HepG2 (cell line): ENCODE measurements around the gene EDC3. TPM values are rescaled to one million over a fixed set of nuclear protein-coding genes. Genes with fewer than 3 reads are reported as not detected.
A peak's percentile ranks its signal among the peaks of the same experiment; 100 is the strongest.

Experiments
- AFF4 ChIP-seq: sonication (generic); formaldehyde crosslinking; IDR thresholded peaks from 2 replicates; pipeline ENCODE4 v1.4.0; 2020; ENCODE audit warnings: missing genetic modification reagents
- DZIP1 ChIP-seq: sonication (generic); formaldehyde crosslinking; IDR thresholded peaks from 2 replicates; pipeline ENCODE4 v1.5.0; 2020; ENCODE audit warnings: mild to moderate bottlenecking, missing genetic modification reagents
- HMGXB4 ChIP-seq, 2 experiments: sonication (generic) in 1 of 2; formaldehyde crosslinking in 1 of 2; IDR thresholded peaks; 2 replicates each; pipeline versions ENCODE4 v1.4.0 to v1.6.1; 2018 to 2020; ENCODE audit warnings: missing genetic modification reagents in 2 of 2, borderline replicate concordance in 1 of 2, low read depth in 1 of 2, mild to moderate bottlenecking in 1 of 2, missing biosample characterization in 1 of 2
- KMT2A ChIP-seq: sonication (generic); formaldehyde crosslinking; IDR thresholded peaks from 2 replicates; pipeline ENCODE4 v1.4.0; 2020; ENCODE audit warnings: missing genetic modification reagents
- PAXIP1 ChIP-seq: sonication (generic); formaldehyde crosslinking; conservative IDR thresholded peaks from 2 replicates; pipeline ENCODE4 v1.4.0; 2020; ENCODE audit warnings: mild to moderate bottlenecking, missing genetic modification reagents, moderate library complexity
- SAP130 ChIP-seq: IDR thresholded peaks from 2 replicates; pipeline ENCODE4 v1.6.1; 2016; ENCODE audit warnings: low read depth
- SNAI1 ChIP-seq: sonication (generic); formaldehyde crosslinking; IDR thresholded peaks from 2 replicates; pipeline ENCODE4 v1.5.0; 2020; ENCODE audit warnings: mild to moderate bottlenecking, missing genetic modification reagents, borderline replicate concordance
- TRIM22 ChIP-seq: fragments of 450-650 bp; IDR thresholded peaks from 2 replicates; pipeline ENCODE4 v1.6.1; 2017
- ZNF468 ChIP-seq: sonication (generic); formaldehyde crosslinking; IDR thresholded peaks from 2 replicates; pipeline ENCODE4 v1.8.0; 2022; ENCODE audit warnings: mild to moderate bottlenecking, moderate library complexity, missing genetic modification reagents
- ZNF816 ChIP-seq: sonication (generic); formaldehyde crosslinking; IDR thresholded peaks from 2 replicates; pipeline ENCODE4 v1.8.0; 2022; ENCODE audit warnings: missing genetic modification reagents, mild to moderate bottlenecking, borderline replicate concordance
- polyA plus RNA-seq, 8 experiments: library from polyadenylated mRNA; depleted of rRNA in 3 of 8; stranded (reverse) in 7 of 8; unstranded in 1 of 8; fragments of >200 nt; fragmentation: Illumina TruSeq in 4 of 8; extraction: Trizol in 4 of 8; gene quantifications; 2 replicates each; pipeline versions ENCODE4 v1.2.1 to v1.2.3, GENCODE V29; 2011 to 2016; ENCODE audit warnings: low read depth in 4 of 8, missing spikeins in 1 of 8, mixed read lengths in 1 of 8; ENCODE audit not compliant: insufficient read depth in 1 of 8
- total RNA-seq, 5 experiments: library from RNA; depleted of rRNA; stranded (reverse); fragments of >200 nt; fragmentation: Illumina TruSeq; extraction: Trizol; gene quantifications; 2 replicates each; pipeline ENCODE4 v1.2.3, GENCODE V29; 2016; ENCODE audit warnings: low read depth in 1 of 5

The EDC3 gene
- total and polyA plus RNA-seq, 2 of the 13 experiments (the other 11 are each of a cell fraction or from before 2014, with no cell fraction given): 17.4 to 32.0 TPM

GRCh38 chr15:74614744-74615507 is 80.9 kb downstream of the EDC3 start (continued):
- TF ChIP-seq AFF4 (CRISPR knock-in tag) (no peak), ZNF468 (CRISPR knock-in tag) (no peak), DZIP1 (CRISPR knock-in tag) (no peak), SAP130 (CRISPR knock-in tag) (no peak; the same call in 1 of the 2 replicates), ZNF816 (no peak), TRIM22 (no peak), HMGXB4 (CRISPR knock-in tag; IDR thresholded peaks at IDR 0.05; ENCODE audit: borderline replicate concordance in 1 of 2, low read depth in 1 of 2) (no peak), KMT2A (CRISPR knock-in tag) (no peak), PAXIP1 (CRISPR knock-in tag) (no peak), SNAI1 (CRISPR knock-in tag) (peak; percentile 56; the same call in 1 of the 2 replicates)
